Activated CD8-positive, alpha-beta T cell treated with anti-CD3 and anti-CD28 coated beads for 36 hours (primary cell): ENCODE results near the gene ZNF132. TPM values are rescaled to one million over a fixed set of nuclear protein-coding genes. Genes with fewer than 3 reads are reported as not detected.
"Not testable (repeated sequence)": the region's sequence is repeated elsewhere in the genome, so short reads cannot be mapped to it uniquely, and the experiment has no call there.

ENCODE experiments used
- ATAC-seq: fragments of 200-7000 bp; cut with Tn5 transposase; one replicate; pipeline ENCODE4 v1.10.0; 2021; ENCODE audit warnings: mild to moderate bottlenecking, moderate library complexity
- CTCF ChIA-PET: fragments of 350-600 bp; sonication (Branson Sonifier 250); formaldehyde crosslinking; loops from one replicate; lab custom pipeline; 2021; ENCODE audit warnings: antibody characterized with exemption; lab: Charles Lee
- POLR2A ChIA-PET: fragments of 350-600 bp; sonication (Branson Sonifier 250); formaldehyde crosslinking; loops from one replicate; lab custom pipeline; 2021; ENCODE audit warnings: antibody characterized with exemption; lab: Charles Lee
- DNase-seq: peaks from one replicate; pipeline ENCODE4 v3.0.0-alpha.2; 2020
- H3K27ac Mint-ChIP-seq: one replicate; pipeline ENCODE4 v1.8.0; 2021; ENCODE audit warnings: mild to moderate bottlenecking, mixed read lengths
- H3K27me3 Mint-ChIP-seq: one replicate; pipeline ENCODE4 v1.8.0; 2021; ENCODE audit warnings: mixed read lengths
- H3K36me3 Mint-ChIP-seq: one replicate; pipeline ENCODE4 v1.8.0; 2021; ENCODE audit warnings: low read depth, mixed read lengths
- H3K4me1 Mint-ChIP-seq: one replicate; pipeline ENCODE4 v1.8.0; 2021; ENCODE audit warnings: low read depth, mixed read lengths
- H3K4me3 Mint-ChIP-seq: one replicate; pipeline ENCODE4 v1.8.0; 2021; ENCODE audit warnings: mild to moderate bottlenecking, moderate library complexity, mixed read lengths
- H3K9me3 Mint-ChIP-seq: one replicate; pipeline ENCODE4 v1.8.0; 2021; ENCODE audit warnings: mixed read lengths
- CTCF ChIP-seq: fragments of 200-600 bp; IDR thresholded peaks from one replicate; pipeline ENCODE4 v1.8.0; 2022; ENCODE audit warnings: antibody characterized with exemption, mild to moderate bottlenecking
- intact Hi-C: fragments of 100-400 bp; cut with micrococcal nuclease; formaldehyde crosslinking; loops from one replicate; pipeline ENCODE4 v1.10.0; 2022
- total RNA-seq, 2 experiments: library from RNA; stranded (reverse); gene quantifications; one replicate each; pipeline ENCODE4 v1.2.3, GENCODE V29; 2021

ZNF132 gene
- total RNA-seq, 2 experiments from 2014 or later = 3.4 to 3.8 TPM

DNA sequence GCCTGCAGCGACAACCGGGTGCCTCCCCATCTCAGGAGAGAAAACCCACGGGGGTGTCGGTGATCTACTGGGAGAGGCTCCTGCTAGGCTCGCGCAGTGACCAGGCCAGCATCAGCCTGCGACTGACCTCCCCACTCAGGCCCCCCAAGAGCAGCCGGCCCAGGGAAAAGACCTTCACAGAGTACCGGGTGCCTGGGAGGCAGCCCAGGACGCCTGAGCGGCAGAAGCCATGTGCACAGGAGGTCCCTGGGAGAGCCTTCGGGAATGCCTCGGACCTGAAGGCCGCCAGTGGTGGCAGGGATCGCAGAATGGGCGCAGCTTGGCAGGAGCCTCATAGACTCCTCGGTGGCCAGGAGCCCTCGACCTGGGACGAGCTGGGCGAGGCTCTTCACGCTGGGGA lies 15.4 kb upstream of the ZNF132 start:
- H3K36me3 Mint-ChIP-seq = peaks cover 20% of the 10 kb centered on the region
- DNase-seq = no peak
- H3K4me3 Mint-ChIP-seq = no peak overlapping the region
- POLR2A ChIA-PET = no interaction called here
- H3K27me3 Mint-ChIP-seq = peaks cover 3% of the 10 kb centered on the region
- H3K27ac Mint-ChIP-seq = no peak overlapping the region
- ATAC-seq = no peak
- TF ChIP-seq CTCF = no peak
- peaks cover 18% of the 10 kb centered on the region for H3K4me1 Mint-ChIP-seq
- no peaks in the 10 kb centered on the region for H3K9me3 Mint-ChIP-seq
- intact Hi-C loops = no loop called here
- CTCF ChIA-PET = no interaction called here

GRCh38 chr19:58453743-58454142 lies 13.8 kb upstream of the ZNF132 start:
- Mint-ChIP-seq H3K27me3 (peaks cover 3% of the 10 kb centered on the region), H3K36me3 (peaks cover 23% of the 10 kb centered on the region), H3K9me3 (peaks cover 9% of the 10 kb centered on the region), H3K27ac (no peak overlapping the region), H3K4me1 (peaks cover 26% of the 10 kb centered on the region), H3K4me3 (no peak overlapping the region)
- TF ChIP-seq CTCF = no peak
- no peak for DNase-seq
- ChIA-PET POLR2A (no interaction called here), CTCF (no interaction called here)
- no peak for ATAC-seq
- intact Hi-C loops = no loop called here

- CTCF ChIA-PET = interaction anchor here (1.5 kb wide), 1 partner anchor 68 kb away, joined by 3 read pairs; the partner anchor contains the start of gene ZBTB45
- POLR2A ChIA-PET = interaction anchor here (0.8 to 1.4 kb wide), 3 partner anchors 9 to 11 kb away, joined by 3 to 5 read pairs (median 3); no protein-coding TSS in a partner anchor
- peaks cover 18% of the 10 kb centered on the region for H3K36me3 Mint-ChIP-seq
- peaks cover 13% of the 10 kb centered on the region for H3K27me3 Mint-ChIP-seq
- H3K9me3 Mint-ChIP-seq = peaks cover 14% of the 10 kb centered on the region
- H3K27ac Mint-ChIP-seq = peak within 1 kb of the TSS; percentile 61
- DNase-seq (peak; percentile 98), ATAC-seq (peak; percentile 98)
- intact Hi-C loops = no loop called here
- peak within 1 kb of the TSS; percentile 84 for H3K4me3 Mint-ChIP-seq
- TF ChIP-seq CTCF = no peak
- peaks cover 26% of the 10 kb centered on the region for H3K4me1 Mint-ChIP-seq
Measured at GRCh38 chr19:58451358-58452101, 11.6 kb upstream of the ZNF132 start, which contains the start of gene ZNF324B. TSS of gene ZNF324B (plus strand) at chr19:58451622. CDS start at chr19:58453702, 2,080 bp downstream.

GRCh38 chr19:58450856-58451357 lies 11.0 kb upstream of the ZNF132 start:
- Mint-ChIP-seq H3K9me3 (peaks cover 14% of the 10 kb centered on the region), H3K27me3 (peaks cover 13% of the 10 kb centered on the region), H3K4me3 (peak overlapping the region; percentile 84), H3K36me3 (peaks cover 17% of the 10 kb centered on the region), H3K27ac (no peak overlapping the region), H3K4me1 (peaks cover 26% of the 10 kb centered on the region)
- no peak for TF ChIP-seq CTCF
- DNase-seq = no peak
- intact Hi-C loops = no loop called here
- ChIA-PET CTCF (interaction anchor here (1.2 to 1.5 kb wide), 2 partner anchors 42 to 69 kb away, joined by 3 read pairs; partner anchors contain the start of gene ZBTB45), POLR2A (interaction anchor here (1.1 to 1.4 kb wide), 2 partner anchors 10 kb away, joined by 3 read pairs; no protein-coding TSS in a partner anchor)
- no peak for ATAC-seq

GRCh38 chr19:58449980-58450379 lies 10.0 kb upstream of the ZNF132 start:
- H3K4me3 Mint-ChIP-seq, intact Hi-C loops, ATAC-seq, DNase-seq, H3K27ac Mint-ChIP-seq: not testable (repeated sequence)
- Mint-ChIP-seq H3K4me1 (peaks cover 26% of the 10 kb centered on the region), H3K36me3 (peaks cover 15% of the 10 kb centered on the region), H3K27me3 (peaks cover 13% of the 10 kb centered on the region), H3K9me3 (peaks cover 14% of the 10 kb centered on the region)
- ChIA-PET POLR2A (interaction anchor here (0.7 to 1.4 kb wide), 3 partner anchors 11 to 64 kb away, joined by 3 to 4 read pairs (median 3); no protein-coding TSS in a partner anchor), CTCF (interaction anchor here (1.2 kb wide), 1 partner anchor 41 kb away, joined by 3 read pairs; no protein-coding TSS in a partner anchor)

GRCh38 chr19:58448860-58449259 lies 8.9 kb upstream of the ZNF132 start:
- intact Hi-C loops, ATAC-seq, H3K27ac Mint-ChIP-seq, H3K36me3 Mint-ChIP-seq, CTCF ChIA-PET, DNase-seq, H3K4me3 Mint-ChIP-seq: not testable (repeated sequence)
- peaks cover 26% of the 10 kb centered on the region for H3K4me1 Mint-ChIP-seq
- H3K27me3 Mint-ChIP-seq = peaks cover 13% of the 10 kb centered on the region
- H3K9me3 Mint-ChIP-seq = peaks cover 14% of the 10 kb centered on the region
- POLR2A ChIA-PET = interaction anchor here (1.1 kb wide), 1 partner anchor 46 kb away, joined by 3 read pairs; no protein-coding TSS in a partner anchor

DNA sequence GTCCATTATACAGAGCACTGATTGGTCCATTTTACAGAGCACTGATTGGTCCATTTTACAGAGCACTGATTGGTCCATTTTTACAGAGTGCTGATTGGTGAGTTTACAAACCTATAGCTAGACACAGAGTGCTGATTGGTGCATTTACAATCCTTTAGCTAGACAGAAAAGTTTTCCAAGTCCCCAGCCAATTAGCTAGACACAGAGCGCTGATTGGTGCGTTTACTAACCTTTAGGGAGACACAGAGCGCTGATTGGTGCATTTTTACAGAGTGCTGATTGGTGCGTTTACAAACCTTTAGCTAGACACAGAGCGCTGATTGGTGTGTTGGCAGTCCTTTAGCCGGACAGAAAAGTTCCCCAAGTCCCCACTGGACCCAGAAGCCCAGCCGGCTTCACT lies 3.0 kb upstream of the ZNF132 start:
- Mint-ChIP-seq H3K36me3 (peaks cover 24% of the 10 kb centered on the region), H3K9me3 (peaks cover 22% of the 10 kb centered on the region), H3K4me1 (peaks cover 18% of the 10 kb centered on the region)
- ChIA-PET POLR2A (interaction anchor here (1.2 to 1.4 kb wide), 3 partner anchors 17 to 214 kb away, joined by 3 to 4 read pairs (median 4); partner anchors contain the start of genes ZNF446 and ZNF544), CTCF (interaction anchor here (1.3 kb wide), 1 partner anchor 77 kb away, joined by 3 read pairs; the partner anchor contains the start of gene ZBTB45)
- DNase-seq, H3K27me3 Mint-ChIP-seq, H3K27ac Mint-ChIP-seq, H3K4me3 Mint-ChIP-seq, ATAC-seq, intact Hi-C loops: not testable (repeated sequence)
